DMS79 (cell line): ENCODE measurements around the gene JPH2.
A peak's percentile ranks its signal among the peaks of the same experiment; 100 is the strongest.
"Not testable (repeated sequence)": the region's sequence is repeated elsewhere in the genome, so short reads cannot be mapped to it uniquely, and the experiment has no call there.

Experiments
- DNase-seq: peaks from one replicate; lab custom pipeline; 2025; lab: John Stamatoyannopoulos, UW

The JPH2 gene

DNA sequence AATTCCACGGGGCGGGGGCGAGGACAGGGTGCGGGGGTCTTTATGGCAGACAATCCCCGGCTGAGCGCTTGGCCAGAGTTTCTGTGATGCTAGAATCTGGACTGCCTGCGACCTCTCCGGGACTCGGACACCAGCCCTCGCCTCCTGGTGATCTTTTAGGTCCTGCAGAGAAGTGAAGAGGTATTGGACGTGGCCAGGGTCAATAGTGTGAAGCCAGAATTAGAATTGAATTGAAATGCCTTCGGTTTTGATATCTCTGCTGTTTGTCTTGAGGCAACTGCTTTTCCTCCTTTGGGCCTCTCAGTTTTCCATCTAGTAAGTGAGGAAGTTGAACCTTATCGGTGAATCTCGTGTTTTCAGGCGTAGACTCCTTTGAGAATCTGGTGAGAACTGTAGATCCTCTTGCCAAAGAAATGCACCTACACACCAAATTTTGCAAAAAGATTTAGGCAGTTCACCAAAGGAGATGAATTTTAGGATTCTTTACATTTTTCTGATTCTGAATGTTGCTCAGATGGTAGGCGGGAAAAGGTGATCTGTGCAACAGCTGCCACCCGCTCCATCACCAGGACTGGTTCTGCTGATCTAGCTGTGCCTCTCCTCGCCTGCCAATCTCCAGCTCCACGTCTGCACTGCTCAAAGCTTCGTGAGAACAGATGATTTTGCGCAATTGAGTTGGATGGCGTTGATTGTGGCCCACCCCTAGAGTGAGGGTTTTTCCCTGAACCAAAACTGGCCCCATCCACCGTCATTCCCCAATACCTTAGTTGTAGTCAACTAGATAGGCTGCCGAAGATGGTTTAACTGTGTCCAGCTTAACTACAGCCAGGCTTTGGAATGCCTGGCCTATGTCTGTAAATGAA lies 24.4 kb upstream of the JPH2 start:
- no peak for DNase-seq

DNA sequence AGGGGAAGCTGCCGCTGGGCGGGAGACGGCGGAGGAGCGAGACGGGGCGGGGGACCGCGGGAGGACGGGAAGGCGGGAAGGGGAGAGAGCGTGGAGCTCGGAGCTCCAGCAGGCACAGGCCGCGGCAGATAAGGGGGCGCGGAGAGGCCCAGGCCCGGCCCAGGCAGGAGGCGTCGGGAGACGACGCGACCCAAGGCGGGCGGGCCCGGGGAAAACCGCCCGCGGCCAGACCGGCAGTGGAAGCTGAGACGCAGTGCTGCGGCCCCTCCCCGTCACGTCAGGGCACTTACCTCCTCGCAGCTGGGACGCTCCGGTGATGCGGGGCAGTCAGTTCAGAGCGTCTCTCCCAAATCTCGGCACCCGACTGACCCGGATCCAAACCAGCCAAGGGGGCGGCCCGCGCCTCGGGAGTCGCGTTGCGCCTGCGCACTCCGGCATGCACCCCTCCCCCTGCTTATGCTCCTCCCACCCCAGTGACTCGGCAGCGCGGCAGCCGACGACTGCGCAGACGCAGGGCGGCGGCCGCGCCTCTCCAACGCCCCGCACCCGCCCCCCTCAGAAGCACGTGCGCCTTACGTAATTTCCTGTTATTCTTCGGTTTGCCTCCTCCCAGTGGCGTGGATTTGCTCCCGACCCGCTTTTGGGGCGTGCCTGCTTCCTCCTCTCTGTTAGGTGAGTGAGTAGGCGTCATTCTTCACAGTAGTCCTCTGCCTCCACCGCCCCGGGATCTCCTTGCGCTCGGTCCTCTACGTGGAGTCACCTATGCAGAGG lies 23.6 kb upstream of the JPH2 start, which contains the start of gene OSER1:
Gene OSER1 (minus strand): TSS at position 366 of the 771 bp plus-strand sequence. CDS start 3,814 bp downstream, outside the sequence.
- DNase-seq = peak; percentile 70

DNA sequence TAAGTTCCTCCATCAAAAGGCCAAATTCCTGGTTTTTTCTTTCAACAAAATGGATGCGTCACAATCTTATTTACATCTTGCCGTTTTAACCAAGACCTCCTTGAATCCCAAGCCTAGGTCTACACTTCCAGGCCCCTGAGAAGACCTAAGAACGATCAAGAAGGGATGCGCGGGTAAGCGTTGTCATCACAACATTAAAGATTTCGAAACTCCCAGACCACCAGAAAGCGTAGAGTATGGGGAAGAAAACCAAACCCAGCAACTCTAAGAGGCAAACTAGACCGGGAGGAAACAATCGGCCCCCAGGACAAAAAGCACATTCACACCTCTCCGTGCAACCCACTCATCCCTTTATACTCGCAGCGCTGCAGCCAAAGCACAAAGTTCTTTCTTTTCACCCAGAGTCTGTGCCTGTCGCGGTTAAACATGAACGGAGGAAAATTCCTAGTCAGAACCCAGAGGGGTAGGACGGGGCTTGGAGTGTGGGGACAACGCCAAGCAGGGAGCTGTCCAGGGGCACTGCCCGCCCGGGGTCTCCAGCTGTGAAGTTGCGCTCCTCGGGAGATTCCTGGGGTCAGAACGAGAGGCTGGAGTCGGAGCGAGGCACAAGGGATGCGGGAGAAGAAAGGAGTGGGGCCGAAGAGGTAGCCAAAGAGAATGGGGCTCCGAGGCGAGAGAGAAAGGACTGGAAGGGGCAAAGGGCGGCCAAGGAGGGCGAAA lies 22.9 kb upstream of the JPH2 start:
- no peak for DNase-seq

DNA sequence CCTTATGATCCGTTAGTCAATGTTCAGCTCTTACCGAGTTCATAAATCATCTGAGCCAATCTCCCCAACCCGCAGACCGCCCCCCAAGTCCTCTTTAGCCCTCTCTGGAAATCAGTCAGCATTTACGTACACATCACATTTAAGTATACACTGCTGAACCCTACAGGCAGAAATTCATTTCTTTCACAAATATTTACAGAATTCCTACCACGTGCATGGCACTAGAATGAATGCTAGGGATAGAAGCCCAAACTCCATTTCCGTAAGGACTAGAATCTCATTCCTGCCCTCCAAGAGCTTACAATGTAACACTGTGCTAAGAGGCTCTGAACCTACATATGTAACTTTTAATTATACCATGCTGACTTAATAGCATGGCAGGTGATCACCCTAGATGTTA lies 21.8 kb upstream of the JPH2 start:
- no peak for DNase-seq

DNA sequence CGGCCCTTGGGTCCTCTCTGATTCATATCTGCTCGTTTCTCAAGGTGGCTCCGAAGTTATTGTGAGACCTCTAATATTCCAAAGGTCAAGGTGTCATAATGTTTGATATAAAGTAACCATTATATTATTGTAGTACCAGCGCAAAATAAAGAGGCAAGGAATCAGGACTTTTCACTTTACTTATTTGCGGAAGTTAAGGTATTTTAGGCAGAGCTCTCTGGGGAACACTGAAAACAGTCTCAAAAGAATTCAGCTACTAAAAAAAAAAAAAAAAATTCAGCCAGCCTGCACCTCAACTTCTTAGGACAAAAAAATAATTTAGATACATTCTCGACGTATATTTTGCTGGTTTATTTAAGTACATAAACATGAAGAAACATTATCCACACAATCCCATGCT lies 21.2 kb upstream of the JPH2 start:
- DNase-seq = no peak

DNA sequence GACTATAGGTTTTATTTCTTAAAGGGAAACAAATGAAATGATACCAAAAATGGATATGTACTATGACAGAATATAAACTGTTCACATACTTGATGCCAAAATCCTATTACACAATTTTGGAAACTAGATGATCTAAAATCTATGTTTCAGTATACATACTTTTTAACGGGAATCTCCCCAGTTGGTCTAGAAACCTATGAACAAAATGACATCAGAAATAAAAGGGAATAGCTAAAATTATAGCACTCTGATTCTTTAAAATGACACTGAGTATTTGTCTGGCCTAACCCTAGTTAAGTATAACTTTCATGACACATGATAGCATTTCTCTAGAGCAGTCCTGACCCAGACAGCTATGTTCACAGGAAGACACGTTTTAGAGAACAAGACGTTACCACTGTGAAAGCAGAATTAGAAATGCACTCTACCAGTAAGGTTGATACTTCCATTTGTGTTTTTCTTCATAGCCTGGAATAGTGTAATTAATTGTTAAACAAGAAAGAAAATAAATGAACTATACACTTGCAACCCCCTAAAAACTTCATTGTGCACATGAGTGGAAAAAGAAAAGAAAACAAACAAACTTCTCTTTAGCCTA lies 20.2 kb upstream of the JPH2 start:
- DNase-seq = no peak

DNA sequence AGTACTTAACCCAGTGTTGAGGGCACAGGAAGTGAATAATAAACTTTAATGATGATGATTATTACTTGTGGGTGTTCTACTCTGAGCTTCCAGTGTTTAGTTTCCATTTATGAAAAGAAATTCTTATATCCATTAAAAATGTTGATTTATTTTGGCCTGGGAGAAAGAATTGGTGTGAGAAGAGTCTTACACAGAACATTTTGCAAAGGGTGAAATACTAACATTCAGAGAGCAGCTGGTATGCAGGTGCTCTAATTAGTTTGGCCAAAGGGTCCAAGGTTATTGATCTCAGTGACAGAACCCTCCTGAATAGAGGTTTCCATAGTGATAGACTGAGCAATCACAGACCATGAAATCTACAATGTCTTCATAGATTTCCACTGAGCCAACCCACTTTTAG lies 19.1 kb upstream of the JPH2 start:
- DNase-seq = no peak

DNA sequence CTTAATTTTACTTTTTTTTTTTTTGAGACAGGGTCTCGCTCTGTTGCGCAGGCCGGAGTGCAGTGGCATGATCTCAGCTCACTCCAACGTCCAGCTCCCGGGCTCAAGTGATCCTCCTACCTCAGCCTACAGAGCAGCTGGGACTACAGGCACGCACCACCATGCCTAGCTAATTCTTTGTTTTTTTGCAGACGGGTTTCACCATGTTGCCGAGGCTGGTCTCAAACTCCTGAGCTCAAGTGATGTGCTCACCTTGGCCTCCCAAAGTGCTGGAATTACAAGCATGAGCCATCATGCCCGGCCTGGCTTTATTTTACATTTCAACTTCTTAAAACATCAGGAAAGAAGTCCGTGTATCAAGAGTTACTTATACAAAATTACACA lies 17.8 kb upstream of the JPH2 start:
- no peak for DNase-seq

DNA sequence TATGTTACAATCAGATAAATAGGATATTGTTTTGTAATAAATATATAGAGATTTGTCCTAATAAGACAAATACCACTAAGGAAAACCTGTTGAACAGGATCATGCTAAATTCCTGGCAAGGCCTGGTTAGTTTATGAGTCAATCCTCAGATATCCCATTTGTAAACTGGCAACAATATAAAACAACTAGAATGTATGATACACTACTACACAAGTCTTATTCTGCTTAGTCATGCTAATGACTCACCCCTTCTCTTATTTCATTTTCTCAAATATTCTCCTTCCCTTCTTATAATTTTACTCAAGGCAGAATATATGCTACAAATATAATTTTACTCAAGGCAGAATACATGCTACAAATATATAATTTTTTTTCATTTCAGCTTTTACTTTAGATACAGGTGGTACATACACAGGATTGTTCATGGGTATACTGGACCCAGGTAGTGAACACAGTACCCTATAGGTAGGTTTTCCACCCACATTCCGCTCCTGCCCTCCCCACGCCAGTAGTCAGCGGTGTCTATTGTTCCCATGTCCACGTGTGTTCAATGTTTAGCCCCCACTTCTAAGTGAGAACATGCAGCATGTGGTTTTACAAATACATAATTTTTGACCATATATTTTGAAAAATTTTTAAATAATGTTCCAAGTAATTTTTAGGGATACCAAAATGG lies 17.3 kb upstream of the JPH2 start:
- DNase-seq = no peak

DNA sequence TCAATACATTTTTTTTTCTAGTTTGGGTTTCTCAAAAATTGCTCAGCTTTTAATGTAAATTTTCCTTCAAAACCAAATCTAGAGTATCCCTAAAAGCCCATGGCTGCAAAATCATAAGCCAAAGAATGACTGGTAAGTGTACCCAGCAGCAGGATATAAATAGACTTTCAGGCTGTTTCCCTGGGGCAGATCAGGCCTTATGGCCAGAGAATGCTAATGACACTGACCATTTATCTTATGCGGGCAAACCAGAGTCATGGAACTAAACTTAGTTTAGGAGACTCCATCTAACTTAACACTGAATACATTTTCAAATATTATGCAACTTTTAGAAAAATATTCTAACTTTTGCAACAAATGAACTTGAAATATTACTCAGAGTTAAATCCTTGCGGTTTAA lies 16.2 kb upstream of the JPH2 start:
- DNase-seq = no peak

DNA sequence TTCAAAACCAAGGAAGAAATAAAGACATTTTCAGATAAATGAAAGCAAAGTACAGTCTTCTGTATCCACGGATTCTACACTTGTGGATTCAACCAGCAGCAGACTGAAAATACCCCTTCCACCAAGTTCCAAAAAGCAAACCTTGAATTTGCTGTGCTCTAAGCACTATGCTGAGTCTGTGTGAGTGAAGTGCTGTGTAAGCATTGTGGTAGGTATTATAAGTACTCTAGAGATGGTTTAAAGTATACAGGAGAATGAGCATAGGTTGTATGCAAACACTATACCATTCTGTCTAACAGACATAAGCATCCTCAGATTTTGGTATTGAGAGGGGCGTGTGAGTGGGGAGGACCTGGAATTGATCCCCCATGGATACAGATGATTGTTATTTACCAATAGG lies 14.0 kb upstream of the JPH2 start:
- DNase-seq = no peak

DNA sequence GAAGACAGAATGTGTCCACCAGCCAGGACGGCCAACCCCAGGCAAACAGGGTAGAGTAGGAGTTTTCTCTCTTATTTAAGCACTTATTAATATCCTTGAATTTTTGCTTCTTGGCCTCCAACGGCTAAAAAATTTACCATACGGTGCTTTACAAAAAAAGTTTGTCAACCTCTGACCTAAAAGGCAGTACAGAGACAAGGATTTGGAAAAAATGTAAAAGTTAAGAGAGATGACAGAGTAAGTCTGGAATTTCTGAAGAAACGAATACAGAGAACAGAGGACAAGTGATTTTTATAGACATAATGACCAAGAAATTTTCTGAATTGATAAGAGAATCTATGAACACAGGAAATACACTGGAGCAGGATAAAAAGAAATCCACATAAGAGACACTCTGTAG lies 13.4 kb upstream of the JPH2 start:
- DNase-seq = no peak

DNA sequence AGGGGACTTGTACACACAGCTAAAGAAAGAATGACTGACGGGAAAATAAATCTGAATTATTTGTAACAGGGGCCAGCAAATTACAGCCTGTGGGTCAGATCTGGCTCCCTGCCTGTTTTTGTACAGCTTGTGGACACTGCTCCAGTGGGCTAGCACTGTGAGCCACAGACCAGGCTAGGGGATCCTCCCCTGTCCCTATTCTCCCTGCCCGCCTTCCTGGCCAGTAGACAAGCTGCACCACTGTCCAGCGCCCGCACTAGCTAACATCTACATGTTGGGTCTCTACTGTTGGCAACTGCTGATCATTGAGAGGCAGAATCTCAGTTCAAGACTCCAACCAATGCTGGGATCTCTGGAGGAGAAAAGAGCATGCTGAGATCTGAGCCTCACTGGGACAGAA lies 12.9 kb upstream of the JPH2 start:
- no peak for DNase-seq

DNA sequence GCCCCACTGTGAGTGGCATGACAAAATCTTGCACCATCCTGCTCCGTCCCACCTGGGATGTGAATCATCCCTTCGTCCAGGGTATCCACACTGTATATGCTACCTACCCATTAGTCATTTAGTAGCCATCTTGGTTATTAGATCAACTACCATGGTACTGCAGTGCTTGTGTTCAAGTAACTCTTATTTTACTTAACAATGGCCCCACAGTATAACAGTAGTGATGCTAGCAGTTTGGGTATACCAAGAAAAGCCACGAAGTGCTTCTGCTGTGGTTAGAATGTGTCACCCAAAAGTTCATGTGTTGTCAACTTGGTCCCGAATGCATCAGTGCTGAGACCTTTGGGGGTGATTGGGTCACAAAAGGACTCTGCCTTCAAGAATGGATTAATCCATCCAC lies 11.9 kb upstream of the JPH2 start:
- DNase-seq = no peak

DNA sequence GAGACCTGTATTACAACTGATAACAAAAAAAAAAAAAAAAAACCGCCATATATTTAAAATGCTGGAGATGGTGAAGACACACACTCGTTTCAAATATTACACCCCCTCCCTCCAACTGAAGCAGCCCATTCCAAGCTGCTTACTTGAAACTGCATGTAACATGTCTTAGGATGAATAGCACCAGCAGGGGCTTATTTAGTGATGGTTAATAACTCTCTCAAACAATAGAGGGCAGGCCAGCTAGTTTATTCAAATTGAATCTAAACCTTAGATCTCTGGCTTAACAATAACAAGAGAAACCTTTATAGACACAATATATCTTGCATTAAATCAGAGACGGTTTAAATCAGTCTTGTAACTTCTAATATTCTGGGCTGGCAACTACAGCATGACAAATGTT lies 9.3 kb upstream of the JPH2 start:
- DNase-seq = no peak

DNA sequence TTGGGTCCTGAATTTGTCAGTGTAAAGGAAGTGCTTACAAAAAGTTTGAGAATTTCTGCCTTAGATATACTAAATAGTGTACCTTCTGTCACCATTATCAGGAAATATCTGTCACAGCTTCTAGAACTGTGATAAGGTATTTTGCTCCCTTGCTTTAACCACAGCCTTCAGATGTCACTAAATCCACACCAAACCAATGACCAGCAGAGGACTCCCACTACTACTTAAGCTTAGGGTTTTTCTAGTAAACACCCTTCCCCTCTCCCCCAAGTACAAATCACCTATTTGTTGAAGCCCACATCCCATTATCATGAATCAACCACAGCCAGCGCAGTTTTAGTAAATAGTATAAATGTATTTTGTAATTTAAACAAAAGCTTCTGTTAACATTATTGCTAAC lies 8.6 kb upstream of the JPH2 start:
- DNase-seq = no peak

DNA sequence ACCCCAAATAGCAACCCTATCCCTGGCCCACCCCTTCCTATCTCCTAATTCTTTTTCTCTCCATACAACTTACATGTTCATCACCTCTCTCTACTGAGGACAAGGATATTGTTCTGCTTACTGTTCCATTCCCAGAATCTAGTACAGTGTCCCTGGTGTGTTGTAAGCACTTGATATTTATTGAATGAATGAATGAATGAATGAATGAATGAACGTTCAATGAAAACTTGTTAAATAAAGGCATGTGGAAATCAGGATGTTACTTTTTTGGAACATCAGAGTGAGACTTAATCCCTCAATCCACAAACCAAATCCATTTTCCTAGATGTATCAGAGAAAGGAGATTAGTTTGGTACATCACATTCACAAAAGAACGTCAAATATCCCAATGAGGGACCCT lies 6.8 kb upstream of the JPH2 start:
- DNase-seq = no peak

DNA sequence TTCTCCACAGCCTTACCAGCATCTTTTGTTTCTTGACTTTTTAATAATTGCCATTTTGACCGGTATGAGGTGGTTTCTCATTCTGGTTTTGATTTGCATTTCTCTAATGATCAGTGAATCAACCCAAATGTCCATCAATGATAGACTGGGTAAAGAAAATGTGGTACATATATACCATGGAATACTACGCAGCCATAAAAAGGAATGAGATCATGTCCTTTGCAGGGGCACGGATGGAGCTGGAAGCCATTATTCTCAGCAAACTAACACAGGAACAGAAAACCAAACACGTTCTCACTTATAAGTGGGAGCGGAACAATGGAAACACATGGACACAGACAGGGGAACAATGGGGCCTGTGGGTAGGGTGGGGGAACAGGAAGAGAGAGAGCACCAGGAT lies 4.7 kb upstream of the JPH2 start:
- not testable (repeated sequence) for DNase-seq

DNA sequence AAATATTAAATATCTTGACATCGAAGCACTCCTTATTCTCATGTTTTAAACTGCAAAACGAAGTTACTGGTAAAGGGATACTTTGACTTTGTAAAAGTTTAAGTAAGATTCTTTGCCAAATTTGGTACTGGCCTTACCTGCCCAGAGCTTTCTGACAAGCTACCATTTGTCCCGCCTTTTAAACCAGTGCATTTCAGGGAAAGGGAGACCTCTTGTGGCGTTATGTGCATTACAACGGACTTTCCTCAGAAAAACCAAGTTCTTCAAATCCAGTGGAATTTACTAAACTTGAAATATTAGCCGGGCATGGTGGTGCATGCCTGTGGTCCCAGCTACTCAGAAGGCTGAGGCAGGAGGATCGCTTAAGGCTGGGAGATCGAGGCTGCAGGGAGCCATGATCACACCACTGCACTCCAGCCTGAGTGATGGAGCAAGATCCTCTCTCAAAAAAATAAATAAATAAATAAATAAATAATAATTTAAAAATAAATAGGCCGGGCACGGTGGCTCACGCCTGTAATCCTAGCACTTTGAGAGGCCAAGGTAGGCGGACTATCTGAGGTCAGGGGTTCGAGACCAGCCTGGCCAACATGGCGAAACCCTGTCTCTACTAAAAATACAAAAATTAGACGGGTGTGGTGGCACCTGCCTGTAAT lies 3.3 kb upstream of the JPH2 start:
- not testable (repeated sequence) for DNase-seq

DNA sequence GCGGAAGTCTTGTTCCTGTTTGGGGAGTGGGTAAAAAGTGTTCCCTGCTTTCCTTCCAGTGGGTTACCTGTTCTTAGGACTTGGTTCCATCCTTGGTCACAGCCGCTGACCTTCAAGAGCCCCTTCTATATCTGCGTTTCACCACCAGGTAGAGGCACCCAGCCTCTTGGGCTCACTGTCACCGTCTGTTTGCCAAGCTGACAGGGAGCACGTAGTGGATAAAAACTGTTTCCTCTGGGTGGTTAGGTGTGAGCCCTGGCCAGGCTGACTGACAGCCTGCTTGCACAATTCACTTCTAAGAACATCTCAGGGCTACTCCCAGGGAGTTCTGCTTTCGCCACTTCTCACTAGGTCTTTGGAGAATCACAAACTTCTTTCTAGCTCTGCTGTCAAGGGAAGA lies 1.8 kb upstream of the JPH2 start:
- DNase-seq = no peak
